Suprapubic skin (tissue), 4 donors: Measurements from ENCODE around the gene CTNNA3. TPM values are rescaled to one million over a fixed set of nuclear protein-coding genes. Genes with fewer than 3 reads are reported as not detected.

ENCODE experiments used
- DNase-seq, 2 donors: peaks; one replicate each; pipeline ENCODE4 v3.0.0-alpha.2; 2019; ENCODE audit warnings: low spot score in 2 of 2
- H3K27ac ChIP-seq: fragments of 200-600 bp; sonication (generic); one replicate; pipeline ENCODE4 v1.5.1; 2019
- H3K27me3 ChIP-seq: fragments of 200-600 bp; sonication (generic); one replicate; pipeline ENCODE4 v1.5.1; 2019
- H3K36me3 ChIP-seq: fragments of 200-600 bp; sonication (generic); one replicate; pipeline ENCODE4 v1.5.1; 2019
- H3K4me1 ChIP-seq: fragments of 200-600 bp; sonication (generic); one replicate; pipeline ENCODE4 v1.5.1; 2019
- H3K4me3 ChIP-seq: fragments of 200-600 bp; sonication (generic); one replicate; pipeline ENCODE4 v1.5.1; 2019; ENCODE audit warnings: mild to moderate bottlenecking
- H3K9me3 ChIP-seq: fragments of 200-600 bp; sonication (generic); one replicate; pipeline ENCODE4 v1.5.1; 2019
- EP300 ChIP-seq: sonication (generic); formaldehyde crosslinking; IDR thresholded peaks from one replicate; pipeline ENCODE4 v1.6.1; 2017; ENCODE audit warnings: antibody characterized with exemption
- POLR2A ChIP-seq, 2 donors: fragments of 450-650 bp; IDR thresholded peaks; one replicate each; pipeline ENCODE4 v1.6.1; 2017; ENCODE audit warnings: antibody characterized with exemption in 2 of 2, mild to moderate bottlenecking in 2 of 2, moderate library complexity in 2 of 2
- POLR2AphosphoS5 ChIP-seq, 3 donors: sonication (generic); formaldehyde crosslinking; IDR thresholded peaks; one replicate each; pipeline ENCODE4 v1.6.1; 2017; ENCODE audit warnings: antibody characterized with exemption in 3 of 3
- WGBS: methylation state at CpG from one replicate; pipeline ENCODE4 v1.1.5; 2018; 5-methylcytosine and 5-hydroxymethylcytosine counted together
- total RNA-seq, 4 donors: library from RNA; depleted of rRNA; stranded (reverse); fragments of >200 nt; gene quantifications; one replicate each; pipeline ENCODE4 v1.1.0, GENCODE V29; 2016
- TF ChIP-seq, protein P1 (sequence below), 2 donors: fragments of 200-600 bp in 1 of 2; fragments of 450-650 bp in 1 of 2; sonication (generic) in 1 of 2; IDR thresholded peaks; one replicate each; pipeline ENCODE4 v1.5.1; 2016 to 2019; ENCODE audit warnings: antibody characterized with exemption in 2 of 2, mild to moderate bottlenecking in 1 of 2, moderate library complexity in 1 of 2

CTNNA3 gene
- total RNA-seq, 4 donors from 2014 or later, result 0.08 to 0.29 (median 0.21) TPM

DNA sequence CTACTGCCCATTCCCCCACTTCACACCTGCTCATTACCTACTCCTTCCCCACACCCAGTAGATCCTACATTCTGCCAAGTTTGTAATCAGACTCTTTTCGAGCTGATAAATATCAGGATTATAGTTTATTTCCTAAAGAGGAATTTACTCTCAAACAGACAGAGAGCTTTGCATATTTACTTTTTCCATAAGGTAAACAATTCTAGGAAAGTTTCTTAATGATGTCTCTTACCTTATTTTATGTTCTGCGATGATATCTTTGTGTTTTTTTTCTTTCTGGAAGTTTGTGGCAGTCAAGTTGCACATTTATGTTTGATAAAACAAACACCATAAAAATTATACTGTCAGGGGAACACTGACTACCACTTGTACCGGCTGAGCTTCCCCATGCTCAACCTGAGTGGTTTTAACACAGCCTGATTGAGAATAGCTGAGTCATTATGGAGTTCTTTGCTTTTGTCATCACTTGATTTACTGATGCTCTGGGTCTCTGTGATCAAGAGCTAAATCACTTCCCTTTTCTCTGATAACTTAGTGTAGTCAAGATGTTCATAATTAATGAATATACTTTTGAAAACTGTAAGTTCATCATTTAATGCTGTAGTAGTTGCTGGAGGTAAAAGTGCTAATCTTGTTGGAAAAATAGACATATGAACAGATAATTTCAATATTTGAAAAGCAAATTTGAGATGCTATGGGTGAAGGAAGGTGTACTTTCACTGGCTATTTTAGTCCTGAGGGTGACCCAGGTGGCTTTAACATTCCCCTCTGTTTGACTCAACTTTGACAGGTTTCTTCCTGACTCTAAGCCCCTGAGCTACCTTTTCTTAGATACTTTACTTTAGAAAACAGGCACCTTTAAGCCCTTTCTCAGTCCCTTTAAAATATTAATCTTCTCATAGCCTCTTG, 1804.7 kb downstream of the CTNNA3 start:
- no peak overlapping the region for H3K27ac ChIP-seq
- H3K9me3 ChIP-seq, result peaks cover 7% of the 10 kb centered on the region
- no peaks in the 10 kb centered on the region for H3K36me3 ChIP-seq
- TF ChIP-seq POLR2A (IDR thresholded peaks at IDR 0.05) (no peak), POLR2AphosphoS5 (IDR thresholded peaks at IDR 0.05) (no peak)
- H3K4me3 ChIP-seq, result no peak overlapping the region
- no peaks in the 10 kb centered on the region for H3K4me1 ChIP-seq
- 49% methylated on average over 3 of the region's 3 CpGs for WGBS
- DNase-seq, result no peak
- no peaks in the 10 kb centered on the region for H3K27me3 ChIP-seq

DNA sequence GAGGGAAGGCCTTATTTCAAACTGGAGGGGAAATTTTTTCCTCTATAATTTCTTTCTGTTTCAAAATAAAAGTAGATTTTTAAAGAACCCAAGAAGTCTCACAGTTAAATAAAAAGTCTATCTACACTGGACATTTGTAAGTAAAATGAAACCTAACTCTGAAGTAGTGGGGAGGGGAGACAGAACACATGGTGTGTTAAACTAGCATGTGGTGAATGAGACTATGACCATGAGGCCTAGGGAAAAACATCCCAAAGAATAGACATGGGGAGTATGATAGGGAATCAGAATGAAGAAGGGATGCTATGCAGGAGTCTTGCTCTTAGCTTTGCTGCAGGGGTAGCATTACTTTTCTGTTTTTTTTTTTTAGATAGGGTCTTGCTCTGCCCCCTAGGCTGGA, 1831.5 kb downstream of the CTNNA3 start:
- Histone ChIP-seq H3K27ac (no peak overlapping the region), H3K4me1 (no peaks in the 10 kb centered on the region), H3K27me3 (no peaks in the 10 kb centered on the region), H3K4me3 (no peak overlapping the region), H3K36me3 (no peaks in the 10 kb centered on the region), H3K9me3 (no peaks in the 10 kb centered on the region)
- TF ChIP-seq, protein P1, sequence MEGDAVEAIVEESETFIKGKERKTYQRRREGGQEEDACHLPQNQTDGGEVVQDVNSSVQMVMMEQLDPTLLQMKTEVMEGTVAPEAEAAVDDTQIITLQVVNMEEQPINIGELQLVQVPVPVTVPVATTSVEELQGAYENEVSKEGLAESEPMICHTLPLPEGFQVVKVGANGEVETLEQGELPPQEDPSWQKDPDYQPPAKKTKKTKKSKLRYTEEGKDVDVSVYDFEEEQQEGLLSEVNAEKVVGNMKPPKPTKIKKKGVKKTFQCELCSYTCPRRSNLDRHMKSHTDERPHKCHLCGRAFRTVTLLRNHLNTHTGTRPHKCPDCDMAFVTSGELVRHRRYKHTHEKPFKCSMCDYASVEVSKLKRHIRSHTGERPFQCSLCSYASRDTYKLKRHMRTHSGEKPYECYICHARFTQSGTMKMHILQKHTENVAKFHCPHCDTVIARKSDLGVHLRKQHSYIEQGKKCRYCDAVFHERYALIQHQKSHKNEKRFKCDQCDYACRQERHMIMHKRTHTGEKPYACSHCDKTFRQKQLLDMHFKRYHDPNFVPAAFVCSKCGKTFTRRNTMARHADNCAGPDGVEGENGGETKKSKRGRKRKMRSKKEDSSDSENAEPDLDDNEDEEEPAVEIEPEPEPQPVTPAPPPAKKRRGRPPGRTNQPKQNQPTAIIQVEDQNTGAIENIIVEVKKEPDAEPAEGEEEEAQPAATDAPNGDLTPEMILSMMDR (IDR thresholded peaks at IDR 0.05), result no peak
- TF ChIP-seq POLR2AphosphoS5 (IDR thresholded peaks at IDR 0.05) (no peak), EP300 (no peak), POLR2A (IDR thresholded peaks at IDR 0.05) (no peak)
- no peak for DNase-seq

DNA sequence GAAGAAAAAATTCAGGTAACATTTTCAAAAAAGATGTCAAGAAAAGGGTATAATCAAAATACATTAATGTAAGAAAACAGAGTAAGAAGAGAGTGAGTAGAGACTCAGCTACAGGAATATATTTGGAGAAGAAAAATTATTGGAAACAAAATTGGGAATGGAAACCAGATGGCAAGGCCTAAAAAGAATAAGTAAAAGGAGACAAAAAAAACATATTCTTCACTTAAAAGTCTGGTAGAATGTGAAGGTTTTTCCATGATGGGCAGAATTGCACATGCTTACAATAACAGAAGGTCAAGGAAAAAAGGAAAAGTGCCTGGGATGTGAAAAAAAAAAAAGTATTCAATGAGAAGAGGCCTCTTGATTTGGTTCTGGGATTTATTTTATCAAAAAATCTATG, 1832.0 kb downstream of the CTNNA3 start:
- Histone ChIP-seq H3K27ac (no peak overlapping the region), H3K36me3 (no peaks in the 10 kb centered on the region), H3K27me3 (no peaks in the 10 kb centered on the region), H3K4me3 (no peak overlapping the region), H3K4me1 (no peaks in the 10 kb centered on the region), H3K9me3 (no peaks in the 10 kb centered on the region)
- no peak for TF ChIP-seq EP300
- TF ChIP-seq, protein P1 (IDR thresholded peaks at IDR 0.05), result no peak
- no peak for TF ChIP-seq POLR2A (IDR thresholded peaks at IDR 0.05)
- TF ChIP-seq POLR2AphosphoS5 (IDR thresholded peaks at IDR 0.05), result no peak
- no peak for DNase-seq

Other genes with a start within 250 kb of the CTNNA3 start
- gene DNAJC12, start 142.0 kb upstream of the CTNNA3 start, total RNA-seq, result under 1 TPM in 1 of 4 donors, not detected in 3; 0.57 TPM
- 10 to 100 TPM; 18.8 to 26.3 (median 20.7) TPM for gene SIRT1, start 188.5 kb upstream of the CTNNA3 start, total RNA-seq